ENCODE results near the gene KIF3B.

GRCh38 chr20:32297439-32297838, 20.0 kb downstream of the KIF3B start:
- no peak for TF ChIP-seq POLR2AphosphoS5 (IDR thresholded peaks at IDR 0.05)
- TF ChIP-seq POLR2A (IDR thresholded peaks at IDR 0.05) = no peak
- TF ChIP-seq CTCF (IDR thresholded peaks at IDR 0.05) = no peak
